BJ (cell line): Measurements from ENCODE around the gene RNF103. TPM values are rescaled to one million over a fixed set of nuclear protein-coding genes. Genes with fewer than 3 reads are reported as not detected.
A peak's percentile ranks its signal among the peaks of the same experiment; 100 is the strongest.

Source experiments
- CTCF ChIA-PET: fragments of 350-600 bp; formaldehyde crosslinking; extraction: SDS; loops from one replicate; lab custom pipeline; 2021; ENCODE audit warnings: antibody characterized with exemption, inconsistent platforms; lab: Yijun Ruan, JAX
- POLR2A ChIA-PET: fragments of 300-600 bp; sonication (Branson Sonifier 250); formaldehyde crosslinking; extraction: SDS; loops from one replicate; lab custom pipeline; 2021; ENCODE audit warnings: antibody characterized with exemption; lab: Charles Lee
- DNase-seq: peaks from one replicate; pipeline ENCODE4 v3.0.0-alpha.2; 2011; ENCODE audit warnings: low read depth
- H3K27me3 ChIP-seq: 2 replicates; pipeline ENCODE4 v1.6.0; 2011; ENCODE audit warnings: low read length; ENCODE audit not compliant: control insufficient read depth, insufficient read depth
- H3K36me3 ChIP-seq: 2 replicates; pipeline ENCODE4 v1.5.1; 2011; ENCODE audit warnings: low read length; ENCODE audit not compliant: control insufficient read depth, insufficient read depth
- H3K4me3 ChIP-seq: 2 replicates; pipeline ENCODE4 v1.5.1; 2011; ENCODE audit warnings: low read depth, mild to moderate bottlenecking, control low read depth, low read length
- polyA plus RNA-seq: library from polyadenylated mRNA; depleted of rRNA; stranded (reverse); fragments of >200 nt; gene quantifications from 2 replicates; pipeline ENCODE4 v1.2.3, GENCODE V29; 2011
- TF ChIP-seq, protein P1 (sequence below): IDR thresholded peaks from 2 replicates; pipeline ENCODE4 v1.5.1; 2011; ENCODE audit warnings: low read depth, mild to moderate bottlenecking, control low read depth, inconsistent platforms, low read length, moderate library complexity; ENCODE audit not compliant: insufficient read depth

RNF103 gene
- polyA plus RNA-seq, 1 experiment: 8.2 TPM

- Histone ChIP-seq H3K36me3 (no peaks in the 10 kb centered on the region), H3K4me3 (no peak overlapping the region), H3K27me3 (0 out of 2 replicates have a peak, but pooled peaks cover 1% of the 10 kb centered on the region)
- CTCF ChIA-PET: no interaction called here
- POLR2A ChIA-PET: no interaction called here
- no peak for DNase-seq
- TF ChIP-seq, protein P1, sequence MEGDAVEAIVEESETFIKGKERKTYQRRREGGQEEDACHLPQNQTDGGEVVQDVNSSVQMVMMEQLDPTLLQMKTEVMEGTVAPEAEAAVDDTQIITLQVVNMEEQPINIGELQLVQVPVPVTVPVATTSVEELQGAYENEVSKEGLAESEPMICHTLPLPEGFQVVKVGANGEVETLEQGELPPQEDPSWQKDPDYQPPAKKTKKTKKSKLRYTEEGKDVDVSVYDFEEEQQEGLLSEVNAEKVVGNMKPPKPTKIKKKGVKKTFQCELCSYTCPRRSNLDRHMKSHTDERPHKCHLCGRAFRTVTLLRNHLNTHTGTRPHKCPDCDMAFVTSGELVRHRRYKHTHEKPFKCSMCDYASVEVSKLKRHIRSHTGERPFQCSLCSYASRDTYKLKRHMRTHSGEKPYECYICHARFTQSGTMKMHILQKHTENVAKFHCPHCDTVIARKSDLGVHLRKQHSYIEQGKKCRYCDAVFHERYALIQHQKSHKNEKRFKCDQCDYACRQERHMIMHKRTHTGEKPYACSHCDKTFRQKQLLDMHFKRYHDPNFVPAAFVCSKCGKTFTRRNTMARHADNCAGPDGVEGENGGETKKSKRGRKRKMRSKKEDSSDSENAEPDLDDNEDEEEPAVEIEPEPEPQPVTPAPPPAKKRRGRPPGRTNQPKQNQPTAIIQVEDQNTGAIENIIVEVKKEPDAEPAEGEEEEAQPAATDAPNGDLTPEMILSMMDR: no peak
These were observed 45.7 kb downstream of the RNF103 start for GRCh38 chr2:86577817-86578456.

DNA sequence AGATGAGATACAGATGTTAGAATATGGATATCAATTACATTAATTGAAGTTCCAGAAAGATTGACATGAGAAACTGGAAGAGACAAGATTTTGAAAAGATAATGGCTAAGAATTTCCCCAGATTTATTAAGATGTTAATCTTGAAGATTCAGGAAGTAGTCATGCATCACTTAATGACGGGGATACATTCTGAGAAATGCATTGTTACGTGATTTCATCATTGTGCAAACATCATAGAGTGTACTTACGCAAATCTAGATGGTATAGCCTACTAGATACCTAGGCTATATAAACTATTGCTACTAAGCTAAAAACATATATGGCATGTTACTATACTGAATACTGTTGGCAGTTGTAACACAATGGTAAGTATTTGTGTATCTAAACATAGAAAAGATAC, 53.6 kb downstream of the RNF103 start:
- POLR2A ChIA-PET: no interaction called here
- TF ChIP-seq, protein P1: no peak
- Histone ChIP-seq H3K4me3 (no peak overlapping the region), H3K36me3 (no peaks in the 10 kb centered on the region), H3K27me3 (0 out of 2 replicates have a peak, but pooled peaks cover 1% of the 10 kb centered on the region)
- no peak for DNase-seq
- CTCF ChIA-PET: no interaction called here

DNA sequence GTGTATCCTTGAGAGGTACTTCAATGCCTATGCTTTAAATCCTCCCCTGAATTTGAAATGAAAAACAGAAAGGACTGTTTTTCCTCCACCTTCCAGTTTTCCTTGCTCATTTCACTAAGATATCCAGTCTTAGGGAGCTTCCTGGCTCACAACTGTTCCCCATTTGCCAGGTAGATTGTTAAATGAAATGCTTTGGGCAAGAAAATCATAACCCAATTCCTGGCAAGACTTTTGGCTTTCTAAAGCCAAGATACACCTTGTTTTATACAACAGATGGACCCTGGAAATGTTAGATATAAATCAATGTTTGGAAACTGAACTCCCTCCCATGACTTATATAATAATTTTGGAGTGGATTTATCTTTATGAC, 56.9 kb downstream of the RNF103 start:
- CTCF ChIA-PET: no interaction called here

DNA sequence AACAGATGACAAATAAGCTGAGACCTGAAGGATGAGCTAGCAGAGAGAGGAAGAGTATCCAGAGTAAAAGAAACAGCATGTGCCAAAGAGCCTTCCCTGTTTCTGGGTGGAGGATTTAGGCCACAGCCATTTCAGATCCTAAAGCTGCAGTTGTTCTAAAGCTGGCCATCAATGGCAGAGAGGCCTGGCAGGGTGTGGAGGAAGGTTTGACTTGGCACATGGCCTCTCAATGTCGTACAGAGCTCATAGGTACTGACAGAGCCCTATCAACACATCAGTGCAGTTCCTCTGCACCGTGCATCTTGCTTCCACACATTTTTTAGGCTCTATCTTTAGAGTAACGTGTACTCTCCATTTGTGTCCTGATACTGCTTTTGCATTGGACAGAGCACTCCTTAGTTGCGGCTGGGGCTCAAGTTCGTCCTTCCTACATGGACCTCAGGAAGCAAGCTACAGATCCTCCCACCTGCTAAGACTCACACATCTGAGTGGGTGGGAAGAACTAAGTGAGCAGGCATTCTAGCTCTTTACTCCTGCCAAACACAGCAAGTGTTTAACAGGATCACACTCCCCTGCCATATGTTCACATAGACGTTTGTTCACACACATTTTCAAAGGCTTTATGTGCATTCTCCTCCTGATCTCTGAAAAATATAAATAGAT, 57.4 kb downstream of the RNF103 start:
- H3K4me3 ChIP-seq: no peak overlapping the region
- ChIA-PET CTCF (no interaction called here), POLR2A (no interaction called here)
- no peaks in the 10 kb centered on the region for H3K36me3 ChIP-seq
- H3K27me3 ChIP-seq: no peaks in the 10 kb centered on the region
- TF ChIP-seq, protein P1: no peak
- no peak for DNase-seq

More for the DNA sequence above, 56.9 kb downstream of the RNF103 start:
- DNase-seq: no peak
- TF ChIP-seq, protein P1: no peak
- Histone ChIP-seq H3K27me3 (no peaks in the 10 kb centered on the region), H3K36me3 (no peaks in the 10 kb centered on the region), H3K4me3 (no peak overlapping the region)
- POLR2A ChIA-PET: no interaction called here

GRCh38 chr2:86563650-86564061, 60.0 kb downstream of the RNF103 start:
- POLR2A ChIA-PET: no interaction called here
- CTCF ChIA-PET: no interaction called here
- Histone ChIP-seq H3K36me3 (no peaks in the 10 kb centered on the region), H3K27me3 (no peaks in the 10 kb centered on the region), H3K4me3 (peak overlapping the region; percentile 80)
- no peak for DNase-seq
- TF ChIP-seq, protein P1: no peak
